Duodenal mucosa (tissue), 2 donors: ENCODE measurements around the gene NR0B2.
A peak's percentile ranks its signal among the peaks of the same experiment; 100 is the strongest.
"Not testable (repeated sequence)": the region's sequence is repeated elsewhere in the genome, so short reads cannot be mapped to it uniquely, and the experiment has no call there.

Experiments
- H3K27ac ChIP-seq: one replicate; pipeline ENCODE4 v1.7.0; 2013; ENCODE audit warnings: low read depth, low read length
- H3K27me3 ChIP-seq, 2 donors: one replicate each; pipeline ENCODE4 v1.7.0; 2013; ENCODE audit warnings: low read length in 2 of 2, control low read depth in 1 of 2; ENCODE audit not compliant: insufficient read depth in 2 of 2, control insufficient read depth in 1 of 2
- H3K36me3 ChIP-seq, 2 donors: one replicate each; pipeline ENCODE4 v1.7.0; 2013; ENCODE audit warnings: low read length in 2 of 2, control low read depth in 1 of 2; ENCODE audit not compliant: insufficient read depth in 2 of 2, control insufficient read depth in 1 of 2
- H3K4me1 ChIP-seq, 2 donors: one replicate each; pipeline ENCODE4 v1.7.0; 2013; ENCODE audit warnings: low read length in 2 of 2, control low read depth in 1 of 2; ENCODE audit not compliant: insufficient read depth in 2 of 2, control insufficient read depth in 1 of 2
- H3K4me3 ChIP-seq, 2 donors: one replicate each; pipeline ENCODE4 v1.7.0; 2013; ENCODE audit warnings: low read length in 2 of 2, low read depth in 1 of 2
- H3K9ac ChIP-seq, 2 donors: one replicate each; pipeline ENCODE4 v1.7.0; 2013; ENCODE audit warnings: low read length in 2 of 2, low read depth in 1 of 2
- H3K9me3 ChIP-seq, 2 donors: one replicate each; pipeline ENCODE4 v1.7.0; 2013; ENCODE audit warnings: low read length in 2 of 2, control low read depth in 1 of 2; ENCODE audit not compliant: control insufficient read depth in 1 of 2

The NR0B2 gene

GRCh38 chr1:26951216-26951615 lies 37.4 kb upstream of the NR0B2 start:
- Histone ChIP-seq H3K9ac (no peak overlapping the region), H3K27me3 (no peaks in the 10 kb centered on the region), H3K4me1 (peaks cover 18% of the 10 kb centered on the region in 2 donors), H3K27ac (no peak overlapping the region), H3K4me3 (no peak overlapping the region), H3K9me3 (no peaks in the 10 kb centered on the region), H3K36me3 (peaks cover 0 to 27% of the 10 kb centered on the region in 2 donors)

- H3K4me3 ChIP-seq: no peak overlapping the region
- no peaks in the 10 kb centered on the region for H3K27me3 ChIP-seq
- no peak overlapping the region for H3K9ac ChIP-seq
- H3K9me3 ChIP-seq: no peaks in the 10 kb centered on the region
- peaks cover 0 to 30% of the 10 kb centered on the region in 2 donors for H3K36me3 ChIP-seq
- H3K27ac ChIP-seq: no peak overlapping the region
- peaks cover 23 to 24% of the 10 kb centered on the region in 2 donors for H3K4me1 ChIP-seq
Observed at GRCh38 chr1:26950602-26951001, 36.8 kb upstream of the NR0B2 start.

- peaks cover 4 to 37% of the 10 kb centered on the region in 2 donors for H3K36me3 ChIP-seq
- no peaks in the 10 kb centered on the region for H3K27me3 ChIP-seq
- no peaks in the 10 kb centered on the region for H3K9me3 ChIP-seq
- H3K4me3 ChIP-seq: no peak overlapping the region
- no peak overlapping the region for H3K27ac ChIP-seq
- no peak overlapping the region for H3K9ac ChIP-seq
- H3K4me1 ChIP-seq: peaks cover 30% of the 10 kb centered on the region in 2 donors
Observed at GRCh38 chr1:26949926-26950319, 36.1 kb upstream of the NR0B2 start.

GRCh38 chr1:26949266-26949925 lies 35.6 kb upstream of the NR0B2 start:
- Histone ChIP-seq H3K27ac (no peak overlapping the region), H3K36me3 (peaks cover 4 to 40% of the 10 kb centered on the region in 2 donors), H3K4me1 (peaks cover 30 to 31% of the 10 kb centered on the region in 2 donors)

GRCh38 chr1:26948725-26949057 lies 34.9 kb upstream of the NR0B2 start:
- not testable (repeated sequence) for H3K27ac ChIP-seq, H3K4me3 ChIP-seq, H3K9ac ChIP-seq, H3K27me3 ChIP-seq, H3K9me3 ChIP-seq
- peaks cover 30 to 31% of the 10 kb centered on the region in 2 donors for H3K4me1 ChIP-seq
- peaks cover 4 to 46% of the 10 kb centered on the region in 2 donors for H3K36me3 ChIP-seq

More at GRCh38 chr1:26949266-26949925, 35.6 kb upstream of the NR0B2 start:
- H3K9me3 ChIP-seq: no peaks in the 10 kb centered on the region
- no peak overlapping the region for H3K4me3 ChIP-seq
- H3K27me3 ChIP-seq: no peaks in the 10 kb centered on the region
- H3K9ac ChIP-seq: no peak overlapping the region

GRCh38 chr1:26946270-26946669 lies 32.5 kb upstream of the NR0B2 start:
- Histone ChIP-seq H3K9me3 (no peaks in the 10 kb centered on the region), H3K4me3 (no peak overlapping the region), H3K4me1 (peaks cover 30 to 31% of the 10 kb centered on the region in 2 donors), H3K36me3 (peaks cover 21 to 64% of the 10 kb centered on the region in 2 donors), H3K27ac (peak overlapping the region; percentile 59), H3K27me3 (no peaks in the 10 kb centered on the region), H3K9ac (no peak overlapping the region)

GRCh38 chr1:26945728-26946127 lies 32.0 kb upstream of the NR0B2 start:
- peak overlapping the region in 1 of 2 donors; percentile 43 for H3K9ac ChIP-seq
- peak overlapping the region in 1 of 2 donors; percentile 3 for H3K4me3 ChIP-seq
- H3K9me3 ChIP-seq: no peaks in the 10 kb centered on the region
- peaks cover 21 to 65% of the 10 kb centered on the region in 2 donors for H3K36me3 ChIP-seq
- peak overlapping the region; percentile 59 for H3K27ac ChIP-seq
- H3K4me1 ChIP-seq: peaks cover 28 to 29% of the 10 kb centered on the region in 2 donors
- no peaks in the 10 kb centered on the region for H3K27me3 ChIP-seq

GRCh38 chr1:26945138-26945537 lies 31.4 kb upstream of the NR0B2 start:
- H3K4me3 ChIP-seq: peak overlapping the region in 1 of 2 donors; percentile 3
- H3K9ac ChIP-seq: no peak overlapping the region
- H3K27ac ChIP-seq: no peak overlapping the region
- H3K36me3 ChIP-seq: peaks cover 21 to 59% of the 10 kb centered on the region in 2 donors
- H3K4me1 ChIP-seq: peaks cover 22 to 23% of the 10 kb centered on the region in 2 donors
- H3K9me3 ChIP-seq: no peaks in the 10 kb centered on the region
- no peaks in the 10 kb centered on the region for H3K27me3 ChIP-seq

GRCh38 chr1:26942656-26943055 lies 28.9 kb upstream of the NR0B2 start:
- Histone ChIP-seq H3K27ac (no peak overlapping the region), H3K36me3 (peaks cover 21 to 60% of the 10 kb centered on the region in 2 donors), H3K9ac (no peak overlapping the region), H3K9me3 (no peaks in the 10 kb centered on the region), H3K27me3 (no peaks in the 10 kb centered on the region), H3K4me3 (no peak overlapping the region), H3K4me1 (peaks cover 14 to 18% of the 10 kb centered on the region in 2 donors)

GRCh38 chr1:26941311-26941710 lies 27.5 kb upstream of the NR0B2 start:
- Histone ChIP-seq H3K27ac (no peak overlapping the region), H3K4me3 (no peak overlapping the region), H3K27me3 (no peaks in the 10 kb centered on the region), H3K9ac (no peak overlapping the region), H3K36me3 (peaks cover 21 to 62% of the 10 kb centered on the region in 2 donors), H3K9me3 (no peaks in the 10 kb centered on the region), H3K4me1 (peaks cover 13 to 18% of the 10 kb centered on the region in 2 donors)
